ENCODE measurements around the gene ALK. TPM values are rescaled to one million over a fixed set of nuclear protein-coding genes. Genes with fewer than 3 reads are reported as not detected.

The ALK gene
- total RNA-seq, 1 donor from 2014 or later: not detected

- DNase-seq (ENCODE audit: low spot score in 2 of 2): no peak
Measured at GRCh38 chr2:29590211-29590610, 331.2 kb downstream of the ALK start.

GRCh38 chr2:29589440-29590103 lies 331.8 kb downstream of the ALK start:
- no peak overlapping the region for H3K4me3 ChIP-seq
- TF ChIP-seq CTCF (IDR thresholded peaks at IDR 0.05): no peak
- intact Hi-C loops (cut with DNase I): no loop called here
- no peaks in the 10 kb centered on the region for H3K36me3 ChIP-seq
- no peaks in the 10 kb centered on the region for H3K9me3 ChIP-seq
- H3K27me3 ChIP-seq: no peaks in the 10 kb centered on the region
- no peak overlapping the region for H3K27ac ChIP-seq
- no peak for DNase-seq (ENCODE audit: low spot score in 2 of 2)
- no peaks in the 10 kb centered on the region for H3K4me1 ChIP-seq

More at GRCh38 chr2:29590211-29590610, 331.2 kb downstream of the ALK start:
- no peaks in the 10 kb centered on the region for H3K27me3 ChIP-seq
- no peaks in the 10 kb centered on the region for H3K9me3 ChIP-seq
- intact Hi-C loops (cut with DNase I): no loop called here
- no peak for TF ChIP-seq CTCF (IDR thresholded peaks at IDR 0.05)
- H3K4me1 ChIP-seq: no peaks in the 10 kb centered on the region
- no peak overlapping the region for H3K4me3 ChIP-seq
- no peaks in the 10 kb centered on the region for H3K36me3 ChIP-seq
- H3K27ac ChIP-seq: no peak overlapping the region

- Histone ChIP-seq H3K4me3 (no peak overlapping the region), H3K36me3 (no peaks in the 10 kb centered on the region), H3K27me3 (no peaks in the 10 kb centered on the region), H3K4me1 (no peaks in the 10 kb centered on the region), H3K27ac (no peak overlapping the region), H3K9me3 (no peaks in the 10 kb centered on the region)
- TF ChIP-seq CTCF (IDR thresholded peaks at IDR 0.05): no peak
- intact Hi-C loops (cut with DNase I): no loop called here
- DNase-seq (ENCODE audit: low spot score in 2 of 2): no peak
Measured at GRCh38 chr2:29587402-29588190, 333.8 kb downstream of the ALK start.

GRCh38 chr2:29586919-29587318 lies 334.5 kb downstream of the ALK start:
- Histone ChIP-seq H3K9me3 (no peaks in the 10 kb centered on the region), H3K36me3 (no peaks in the 10 kb centered on the region), H3K4me3 (no peak overlapping the region), H3K4me1 (no peaks in the 10 kb centered on the region), H3K27ac (no peak overlapping the region), H3K27me3 (no peaks in the 10 kb centered on the region)
- no peak for TF ChIP-seq CTCF (IDR thresholded peaks at IDR 0.05)
- intact Hi-C loops (cut with DNase I): no loop called here
- no peak for DNase-seq (ENCODE audit: low spot score in 2 of 2)

GRCh38 chr2:29583548-29584156 lies 337.7 kb downstream of the ALK start:
- Histone ChIP-seq H3K9me3 (no peaks in the 10 kb centered on the region), H3K4me3 (no peak overlapping the region), H3K4me1 (no peaks in the 10 kb centered on the region), H3K27ac (no peak overlapping the region), H3K27me3 (no peaks in the 10 kb centered on the region), H3K36me3 (no peaks in the 10 kb centered on the region)
- no peak for DNase-seq (ENCODE audit: low spot score in 2 of 2)
- no peak for TF ChIP-seq CTCF (IDR thresholded peaks at IDR 0.05)
- intact Hi-C loops (cut with DNase I): no loop called here
